HepG2 (cell line): Measurements from ENCODE around the gene GJA9. TPM values are rescaled to one million over a fixed set of nuclear protein-coding genes. Genes with fewer than 3 reads are reported as not detected.

Source experiments
- ADNP ChIP-seq: sonication (generic); formaldehyde crosslinking; IDR thresholded peaks from 2 replicates; pipeline ENCODE4 v1.4.0; 2020; ENCODE audit warnings: missing genetic modification reagents
- EP300 ChIP-seq, 3 experiments: sonication (generic) in 1 of 3; formaldehyde crosslinking in 1 of 3; IDR thresholded peaks; 2 replicates each; pipeline versions ENCODE4 v1.5.1 to v1.6.1; 2011 to 2020; ENCODE audit warnings: low read depth in 2 of 3, low read length in 2 of 3, borderline replicate concordance in 1 of 3, improper control_type of control experiment in 1 of 3, mild to moderate bottlenecking in 1 of 3, missing genetic modification reagents in 1 of 3, moderate library complexity in 1 of 3
- FOXO4 ChIP-seq: sonication (generic); formaldehyde crosslinking; conservative IDR thresholded peaks from 2 replicates; pipeline ENCODE4 v1.8.1; 2023; ENCODE audit warnings: missing genetic modification reagents
- IKZF4 ChIP-seq: sonication (generic); formaldehyde crosslinking; IDR thresholded peaks from 2 replicates; pipeline ENCODE4 v1.5.1; 2020; ENCODE audit warnings: borderline replicate concordance, mild to moderate bottlenecking, low read depth, missing genetic modification reagents; ENCODE audit errors: not compliant biosample characterization
- ISL2 ChIP-seq: sonication (generic); formaldehyde crosslinking; IDR thresholded peaks from 2 replicates; pipeline ENCODE4 v1.5.0; 2020; ENCODE audit warnings: missing genetic modification reagents
- NFKB2 ChIP-seq: sonication (generic); formaldehyde crosslinking; IDR thresholded peaks from 2 replicates; pipeline ENCODE4 v1.4.0; 2020; ENCODE audit warnings: missing genetic modification reagents, borderline replicate concordance
- SNAPC4 ChIP-seq: sonication (generic); formaldehyde crosslinking; IDR thresholded peaks from 2 replicates; pipeline ENCODE4 v1.4.0; 2020; ENCODE audit warnings: mild to moderate bottlenecking, missing genetic modification reagents
- ZBTB43 ChIP-seq: sonication (generic); formaldehyde crosslinking; conservative IDR thresholded peaks from 2 replicates; pipeline ENCODE4 v1.4.0; 2020; ENCODE audit warnings: missing genetic modification reagents
- ZNF142 ChIP-seq: sonication (generic); formaldehyde crosslinking; IDR thresholded peaks from 2 replicates; pipeline ENCODE4 v1.4.0; 2020; ENCODE audit warnings: missing genetic modification reagents
- ZNF333 ChIP-seq: sonication (generic); formaldehyde crosslinking; IDR thresholded peaks from 2 replicates; pipeline ENCODE4 v1.4.0; 2020; ENCODE audit warnings: mild to moderate bottlenecking, missing genetic modification reagents, borderline replicate concordance
- ZNF546 ChIP-seq: sonication (generic); formaldehyde crosslinking; conservative IDR thresholded peaks from 2 replicates; pipeline ENCODE4 v1.8.1; 2023; ENCODE audit warnings: mild to moderate bottlenecking, missing genetic modification reagents
- ZNF670 ChIP-seq: sonication (generic); formaldehyde crosslinking; IDR thresholded peaks from 2 replicates; pipeline ENCODE4 v1.8.0; 2022; ENCODE audit warnings: mild to moderate bottlenecking, missing genetic modification reagents, borderline replicate concordance
- ZNF781 ChIP-seq: sonication (generic); formaldehyde crosslinking; IDR thresholded peaks from 2 replicates; pipeline ENCODE4 v1.5.1; 2020; ENCODE audit warnings: borderline replicate concordance, mild to moderate bottlenecking, missing genetic modification reagents; ENCODE audit errors: not compliant biosample characterization
- polyA plus RNA-seq, 8 experiments: library from polyadenylated mRNA; depleted of rRNA in 3 of 8; stranded (reverse) in 7 of 8; unstranded in 1 of 8; fragments of >200 nt; fragmentation: Illumina TruSeq in 4 of 8; extraction: Trizol in 4 of 8; gene quantifications; 2 replicates each; pipeline versions ENCODE4 v1.2.1 to v1.2.3, GENCODE V29; 2011 to 2016; ENCODE audit warnings: low read depth in 4 of 8, missing spikeins in 1 of 8, mixed read lengths in 1 of 8; ENCODE audit not compliant: insufficient read depth in 1 of 8
- total RNA-seq, 5 experiments: library from RNA; depleted of rRNA; stranded (reverse); fragments of >200 nt; fragmentation: Illumina TruSeq; extraction: Trizol; gene quantifications; 2 replicates each; pipeline ENCODE4 v1.2.3, GENCODE V29; 2016; ENCODE audit warnings: low read depth in 1 of 5

Gene GJA9
- total and polyA plus RNA-seq, 2 of the 13 experiments (the other 11 are each of a cell fraction or from before 2014, with no cell fraction given) = 0.08 to 0.13 TPM

- 0 out of 2 replicates have a peak, but pooled peaks have one; percentile 41 for TF ChIP-seq SNAPC4 (CRISPR knock-in tag)
- no peak for TF ChIP-seq EP300 (IDR thresholded peaks at IDR 0.05; ENCODE audit: low read depth in 2 of 2, low read length in 2 of 2)
- TF ChIP-seq EP300 (CRISPR knock-in tag; IDR thresholded peaks at IDR 0.05; ENCODE audit: borderline replicate concordance) = no peak
- no peak for TF ChIP-seq ZNF670 (CRISPR knock-in tag)
- no peak for TF ChIP-seq IKZF4 (CRISPR knock-in tag)
- TF ChIP-seq ZNF142 (CRISPR knock-in tag) = peak; percentile 38; the same call in 1 of the 2 replicates
- peak; percentile 36; the same call in 1 of the 2 replicates for TF ChIP-seq NFKB2 (CRISPR knock-in tag)
- TF ChIP-seq FOXO4 (CRISPR knock-in tag) = 0 out of 2 replicates have a peak, but pooled peaks have one; percentile 20
- no peak for TF ChIP-seq ZNF546 (CRISPR knock-in tag)
- peak; percentile 26 for TF ChIP-seq ZNF781 (CRISPR knock-in tag)
- TF ChIP-seq ZBTB43 (CRISPR knock-in tag) = 0 out of 2 replicates have a peak, but pooled peaks have one; percentile 31
- TF ChIP-seq ISL2 (CRISPR knock-in tag) = 0 out of 2 replicates have a peak, but pooled peaks have one; percentile 8
- TF ChIP-seq ADNP = no peak
- TF ChIP-seq ZNF333 (CRISPR knock-in tag) = no peak
Measured at GRCh38 chr1:38872401-38873026, 8.9 kb downstream of the GJA9 start (continued).
